ENCODE data around the gene TTC21A. TPM values are rescaled to one million over a fixed set of nuclear protein-coding genes. Genes with fewer than 3 reads are reported as not detected.
"Not testable (repeated sequence)": the region's sequence is repeated elsewhere in the genome, so short reads cannot be mapped to it uniquely, and the experiment has no call there.

TTC21A gene
- total RNA-seq, 2 donors from 2014 or later = 2.7 to 4.7 TPM

DNA sequence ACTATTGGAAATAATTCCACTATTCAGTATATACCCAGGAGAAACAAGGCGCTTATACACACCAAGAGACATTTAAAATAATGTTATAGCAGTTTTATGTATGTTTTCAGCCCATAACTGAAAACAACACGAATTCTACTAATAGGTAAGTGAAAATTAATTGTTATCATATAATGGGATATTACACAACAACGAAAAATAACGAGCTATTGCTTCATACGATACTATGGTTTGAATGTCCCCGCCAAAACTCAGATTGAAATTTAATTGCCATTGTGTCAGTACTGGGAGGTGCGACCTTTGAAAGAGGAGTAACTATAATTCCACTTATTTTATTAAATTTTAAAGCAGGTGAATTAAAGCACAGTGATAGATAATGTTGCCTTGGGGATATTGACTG, 49.9 kb downstream of the TTC21A start:
- H3K27me3 Mint-ChIP-seq = no peaks in the 10 kb centered on the region

DNA sequence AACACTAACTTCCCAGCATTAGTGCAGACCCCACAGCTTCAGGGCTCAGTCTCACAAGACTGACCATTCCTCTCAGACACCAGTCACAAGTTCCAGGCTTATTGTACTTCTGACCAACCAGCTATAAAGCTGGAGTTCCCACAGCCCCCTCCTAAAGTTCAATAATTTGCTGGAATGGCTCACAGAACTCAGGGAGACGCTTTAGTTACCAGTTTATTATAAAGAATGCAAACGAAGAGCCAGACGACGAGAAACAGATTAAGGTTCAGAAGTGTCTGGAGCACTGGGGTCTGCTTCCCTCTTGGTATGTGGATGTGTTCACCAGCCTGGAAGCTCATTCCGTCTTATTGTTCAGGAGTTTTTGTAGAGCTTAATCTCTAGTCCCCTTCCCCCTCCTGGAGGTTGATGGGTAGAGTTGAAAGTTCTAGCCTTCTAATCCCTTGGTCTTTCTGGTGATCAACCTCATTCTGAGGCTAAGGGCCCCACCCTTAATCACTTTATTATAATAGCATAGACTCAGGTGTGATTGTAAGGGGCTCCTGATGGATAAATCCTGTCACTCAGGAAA, 50.8 kb downstream of the TTC21A start:
- no peak for ATAC-seq (replicated peaks)
- no peak overlapping the region for H3K4me3 Mint-ChIP-seq

More for the DNA sequence above, 49.9 kb downstream of the TTC21A start:
- no peak overlapping the region for H3K27ac Mint-ChIP-seq
- no peak overlapping the region for H3K4me3 Mint-ChIP-seq
- H3K36me3 Mint-ChIP-seq (ENCODE audit: low read depth) = peaks cover 16% of the 10 kb centered on the region
- ATAC-seq (replicated peaks) = no peak
- H3K4me1 Mint-ChIP-seq = peaks cover 14% of the 10 kb centered on the region
- H3K9me3 Mint-ChIP-seq = no peaks in the 10 kb centered on the region

DNA sequence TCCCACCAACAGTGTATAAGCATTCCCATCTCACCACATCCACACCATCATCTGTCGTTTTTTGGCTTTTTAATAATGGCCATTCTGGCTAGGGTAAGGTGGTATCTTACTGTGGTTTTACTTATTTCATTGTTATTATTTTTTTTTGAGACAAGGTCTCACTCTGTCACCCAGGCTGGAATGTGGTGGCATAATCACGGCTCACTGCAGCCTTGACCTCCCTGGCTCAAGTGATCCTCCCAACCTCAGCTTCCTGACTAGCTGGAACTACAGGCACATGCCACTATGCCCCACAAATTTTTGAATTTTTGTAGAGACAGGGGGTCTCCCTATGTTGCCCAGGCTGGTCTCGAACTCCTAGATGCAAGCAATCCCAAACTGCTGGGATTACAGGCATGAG, 56.9 kb downstream of the TTC21A start:
- Mint-ChIP-seq H3K27ac (no peak overlapping the region), H3K36me3 (ENCODE audit: low read depth) (no peaks in the 10 kb centered on the region), H3K27me3 (no peaks in the 10 kb centered on the region), H3K4me3 (no peak overlapping the region), H3K9me3 (no peaks in the 10 kb centered on the region), H3K4me1 (no peaks in the 10 kb centered on the region)
- ATAC-seq (replicated peaks) = no peak

More for the DNA sequence above, 50.8 kb downstream of the TTC21A start:
- H3K4me1 Mint-ChIP-seq = peaks cover 10% of the 10 kb centered on the region
- H3K9me3 Mint-ChIP-seq = no peaks in the 10 kb centered on the region
- H3K27ac Mint-ChIP-seq = no peak overlapping the region
- H3K36me3 Mint-ChIP-seq (ENCODE audit: low read depth) = peaks cover 11% of the 10 kb centered on the region
- no peaks in the 10 kb centered on the region for H3K27me3 Mint-ChIP-seq

DNA sequence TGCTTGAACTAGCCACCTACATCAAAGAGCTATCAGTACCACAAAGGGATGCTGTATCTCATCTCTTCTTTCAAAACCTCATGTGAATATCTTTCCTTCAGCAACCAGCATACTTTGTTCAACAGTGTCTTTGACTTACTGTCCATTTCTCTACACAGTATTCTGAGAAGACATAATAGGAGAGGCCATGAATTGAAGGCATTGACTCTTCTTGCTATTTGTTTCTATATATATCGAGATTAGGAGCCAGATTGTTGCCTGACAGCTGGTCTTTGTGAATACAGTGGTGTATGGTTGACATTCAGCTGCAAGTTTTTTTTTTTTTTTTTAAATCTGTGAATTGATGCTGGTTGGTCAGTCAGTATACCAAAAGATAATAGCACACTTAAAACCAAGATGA, 58.0 kb downstream of the TTC21A start:
- ATAC-seq (replicated peaks) = no peak
- Mint-ChIP-seq H3K36me3 (ENCODE audit: low read depth) (no peaks in the 10 kb centered on the region), H3K9me3 (no peaks in the 10 kb centered on the region), H3K27me3 (no peaks in the 10 kb centered on the region), H3K27ac (no peak overlapping the region), H3K4me3 (no peak overlapping the region), H3K4me1 (no peaks in the 10 kb centered on the region)

DNA sequence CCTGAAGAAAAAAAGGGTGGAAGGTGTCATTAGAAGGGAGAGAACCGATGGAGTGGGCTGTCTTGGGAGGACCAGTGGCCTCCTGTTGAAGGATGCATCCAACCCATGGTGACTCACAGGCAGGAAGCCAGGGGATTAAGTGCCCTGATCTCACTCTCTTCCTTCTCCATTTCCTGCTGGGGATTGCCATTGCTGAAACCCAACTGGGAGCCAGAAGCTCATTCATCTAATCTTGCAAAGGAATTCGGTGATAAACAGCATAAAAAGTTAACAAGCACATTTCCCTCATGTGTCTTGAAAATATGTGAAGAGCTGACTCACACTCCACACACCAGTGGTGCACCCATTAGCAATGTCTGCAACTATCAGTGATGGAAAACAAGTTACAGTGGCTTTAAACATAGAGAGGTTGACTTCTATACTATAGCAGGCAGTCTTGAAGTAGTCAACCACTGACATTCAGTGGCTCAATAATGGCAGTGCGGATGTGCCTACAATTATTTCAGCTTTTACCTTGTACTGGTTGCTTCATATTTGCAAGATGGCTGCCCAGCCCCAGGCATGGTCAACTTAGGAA, 58.7 kb downstream of the TTC21A start:
- Mint-ChIP-seq H3K27ac (no peak overlapping the region), H3K4me3 (no peak overlapping the region), H3K36me3 (ENCODE audit: low read depth) (no peaks in the 10 kb centered on the region), H3K4me1 (no peaks in the 10 kb centered on the region), H3K9me3 (no peaks in the 10 kb centered on the region), H3K27me3 (no peaks in the 10 kb centered on the region)
- ATAC-seq (replicated peaks) = peak; percentile 32

DNA sequence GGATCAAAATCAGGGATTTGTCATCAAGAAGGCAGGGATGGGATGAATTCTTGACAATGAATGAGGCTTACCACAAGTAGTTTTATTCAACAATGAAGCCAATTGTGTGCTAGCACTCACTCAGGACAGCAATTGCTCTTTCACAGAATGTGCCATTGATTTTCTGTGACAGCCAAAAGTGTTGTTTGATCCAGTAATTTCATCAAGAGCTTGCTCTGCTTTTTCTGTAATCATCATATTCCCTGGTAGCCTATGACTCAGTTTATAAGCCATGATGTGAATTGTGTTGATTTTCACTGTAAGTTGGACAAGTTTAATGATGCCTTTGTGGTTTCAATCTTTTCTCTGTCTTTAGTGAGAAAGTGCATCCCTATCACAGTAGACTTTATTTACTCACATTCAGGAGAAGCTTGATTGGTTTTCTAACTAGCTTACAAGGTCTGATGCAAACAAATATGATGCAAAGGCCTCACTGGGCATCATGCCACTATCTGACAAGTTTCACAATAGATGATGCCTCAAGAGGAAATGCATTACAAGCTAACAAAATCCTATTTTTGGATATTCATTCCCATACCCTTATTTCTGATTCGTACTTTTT, 59.6 kb downstream of the TTC21A start:
- H3K4me3 Mint-ChIP-seq = no peak overlapping the region
- H3K4me1 Mint-ChIP-seq = no peaks in the 10 kb centered on the region
- H3K27ac Mint-ChIP-seq = no peak overlapping the region
- no peaks in the 10 kb centered on the region for H3K27me3 Mint-ChIP-seq
- no peaks in the 10 kb centered on the region for H3K36me3 Mint-ChIP-seq (ENCODE audit: low read depth)
- no peak for ATAC-seq (replicated peaks)
- H3K9me3 Mint-ChIP-seq = no peaks in the 10 kb centered on the region

DNA sequence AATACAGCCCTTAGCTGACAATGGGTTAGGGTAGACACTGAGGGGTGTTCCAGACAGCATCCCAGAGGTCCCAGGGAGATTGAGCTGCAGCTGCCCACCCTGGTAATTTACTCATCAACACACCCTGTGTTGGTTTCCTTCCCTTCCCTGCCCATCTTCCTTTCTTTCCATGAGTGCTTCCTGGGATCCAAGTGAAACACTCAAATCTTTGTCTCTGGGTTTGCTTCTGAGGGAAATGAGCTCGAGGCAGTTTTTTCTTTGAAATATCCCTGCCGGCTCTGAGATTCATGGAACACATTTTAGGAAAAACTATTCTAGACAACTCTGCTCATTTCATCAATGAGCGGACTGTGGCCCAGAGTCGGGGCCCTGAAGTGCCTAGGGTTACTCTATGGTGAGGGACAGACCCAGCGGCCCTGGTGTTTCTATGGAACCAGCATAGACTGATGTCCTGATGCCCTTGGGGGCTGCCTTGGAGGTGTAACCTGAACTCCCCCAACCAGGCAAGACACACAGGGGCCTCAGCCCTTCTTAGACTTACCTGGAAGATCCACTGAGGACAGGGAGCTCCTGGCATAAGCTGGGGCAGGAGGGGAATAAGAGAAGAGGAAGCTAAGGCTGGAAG, 60.8 kb downstream of the TTC21A start:
- Mint-ChIP-seq H3K27me3 (no peaks in the 10 kb centered on the region), H3K4me3 (no peak overlapping the region), H3K27ac (peak overlapping the region; percentile 18), H3K36me3 (ENCODE audit: low read depth) (no peaks in the 10 kb centered on the region), H3K9me3 (no peaks in the 10 kb centered on the region), H3K4me1 (no peaks in the 10 kb centered on the region)
- no peak for ATAC-seq (replicated peaks)

DNA sequence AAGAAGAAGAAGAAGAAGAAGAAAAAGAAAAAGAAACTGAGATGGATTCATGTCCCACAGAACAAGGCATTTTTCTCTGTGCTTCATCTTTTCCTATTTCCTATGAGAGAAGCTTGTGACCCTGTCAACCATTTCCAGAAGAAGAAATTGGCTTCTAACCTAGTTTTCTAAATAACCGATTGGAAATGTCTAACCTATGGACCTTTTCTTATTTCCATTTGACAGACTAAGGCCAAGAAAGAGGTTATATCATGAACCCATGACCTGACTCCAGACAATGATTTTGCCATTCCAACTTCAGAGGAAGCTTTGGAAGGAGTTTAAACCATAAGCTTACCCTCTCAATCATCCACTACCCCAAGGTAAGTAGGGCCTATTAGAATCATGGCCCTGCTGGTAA, 62.2 kb downstream of the TTC21A start:
- H3K4me3 Mint-ChIP-seq = no peak overlapping the region
- H3K36me3 Mint-ChIP-seq (ENCODE audit: low read depth) = no peaks in the 10 kb centered on the region
- no peak for ATAC-seq (replicated peaks)
- H3K27ac Mint-ChIP-seq = no peak overlapping the region
- no peaks in the 10 kb centered on the region for H3K4me1 Mint-ChIP-seq
- H3K9me3 Mint-ChIP-seq = no peaks in the 10 kb centered on the region
- H3K27me3 Mint-ChIP-seq = no peaks in the 10 kb centered on the region

DNA sequence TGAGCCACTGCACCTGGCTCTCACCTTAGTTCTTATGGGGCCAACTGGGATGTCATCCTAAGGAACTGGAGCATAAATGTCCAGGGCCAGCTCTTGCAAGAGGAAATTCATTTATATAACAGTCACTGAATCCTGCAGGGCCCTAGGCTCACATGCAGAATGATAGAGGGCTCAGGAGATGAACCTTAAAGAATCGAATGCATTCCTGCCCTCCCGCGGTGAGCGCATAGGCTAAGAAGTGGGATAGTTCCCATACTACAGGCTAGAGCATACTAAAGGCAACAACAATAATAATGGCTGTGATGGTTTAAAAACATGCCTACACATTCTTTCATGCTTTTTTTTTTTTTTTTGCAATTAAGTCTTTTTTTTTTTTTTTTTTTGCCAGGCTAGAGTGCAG, 63.0 kb downstream of the TTC21A start:
- Mint-ChIP-seq H3K4me1 (no peaks in the 10 kb centered on the region), H3K36me3 (ENCODE audit: low read depth) (no peaks in the 10 kb centered on the region), H3K9me3 (no peaks in the 10 kb centered on the region), H3K4me3 (no peak overlapping the region), H3K27me3 (no peaks in the 10 kb centered on the region), H3K27ac (no peak overlapping the region)
- ATAC-seq (replicated peaks) = no peak

DNA sequence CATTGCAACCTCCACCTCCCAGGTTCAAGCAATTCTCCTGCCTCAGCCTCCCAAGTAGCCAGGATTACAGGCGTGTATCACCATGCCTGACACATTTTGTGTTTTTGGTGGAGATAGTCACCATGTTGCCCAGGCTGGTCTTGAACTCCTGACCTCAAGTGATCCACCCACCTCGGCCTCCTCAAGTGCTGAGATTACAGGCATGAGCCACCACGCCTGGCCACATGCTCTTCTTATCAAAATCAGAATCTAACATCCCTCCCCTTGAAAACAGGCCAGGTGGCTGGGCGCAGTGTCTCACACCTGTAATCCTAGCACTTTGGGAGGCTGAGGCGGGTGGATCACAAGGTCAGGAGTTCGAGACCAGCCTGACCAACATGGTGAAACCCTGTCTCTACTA, 63.4 kb downstream of the TTC21A start:
- not testable (repeated sequence) for H3K9me3 Mint-ChIP-seq; H3K4me3 Mint-ChIP-seq; ATAC-seq (replicated peaks); H3K36me3 Mint-ChIP-seq (ENCODE audit: low read depth); H3K4me1 Mint-ChIP-seq; H3K27ac Mint-ChIP-seq; H3K27me3 Mint-ChIP-seq

DNA sequence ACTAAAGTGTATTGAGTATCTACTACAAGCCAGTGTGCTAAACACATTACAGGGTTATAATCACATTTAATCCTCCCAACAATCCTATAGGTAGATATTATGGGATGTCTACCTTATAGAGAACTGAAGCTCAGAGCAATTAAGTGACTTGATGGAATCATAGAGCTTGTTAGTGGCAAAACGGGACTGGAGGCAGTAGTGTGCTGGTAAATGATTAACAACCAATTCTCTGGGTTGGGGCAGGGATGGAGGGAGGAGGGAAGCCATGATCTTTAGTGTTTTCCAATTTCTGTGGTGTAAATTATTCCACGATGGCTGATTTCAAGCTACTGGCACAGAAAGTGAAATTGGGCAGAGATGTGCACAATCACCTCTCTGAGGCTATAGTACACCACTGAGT, 64.4 kb downstream of the TTC21A start:
- no peaks in the 10 kb centered on the region for H3K27me3 Mint-ChIP-seq
- H3K4me3 Mint-ChIP-seq = no peak overlapping the region
- ATAC-seq (replicated peaks) = no peak
- H3K36me3 Mint-ChIP-seq (ENCODE audit: low read depth) = no peaks in the 10 kb centered on the region
- H3K27ac Mint-ChIP-seq = no peak overlapping the region
- peaks cover 12% of the 10 kb centered on the region for H3K4me1 Mint-ChIP-seq
- no peaks in the 10 kb centered on the region for H3K9me3 Mint-ChIP-seq

DNA sequence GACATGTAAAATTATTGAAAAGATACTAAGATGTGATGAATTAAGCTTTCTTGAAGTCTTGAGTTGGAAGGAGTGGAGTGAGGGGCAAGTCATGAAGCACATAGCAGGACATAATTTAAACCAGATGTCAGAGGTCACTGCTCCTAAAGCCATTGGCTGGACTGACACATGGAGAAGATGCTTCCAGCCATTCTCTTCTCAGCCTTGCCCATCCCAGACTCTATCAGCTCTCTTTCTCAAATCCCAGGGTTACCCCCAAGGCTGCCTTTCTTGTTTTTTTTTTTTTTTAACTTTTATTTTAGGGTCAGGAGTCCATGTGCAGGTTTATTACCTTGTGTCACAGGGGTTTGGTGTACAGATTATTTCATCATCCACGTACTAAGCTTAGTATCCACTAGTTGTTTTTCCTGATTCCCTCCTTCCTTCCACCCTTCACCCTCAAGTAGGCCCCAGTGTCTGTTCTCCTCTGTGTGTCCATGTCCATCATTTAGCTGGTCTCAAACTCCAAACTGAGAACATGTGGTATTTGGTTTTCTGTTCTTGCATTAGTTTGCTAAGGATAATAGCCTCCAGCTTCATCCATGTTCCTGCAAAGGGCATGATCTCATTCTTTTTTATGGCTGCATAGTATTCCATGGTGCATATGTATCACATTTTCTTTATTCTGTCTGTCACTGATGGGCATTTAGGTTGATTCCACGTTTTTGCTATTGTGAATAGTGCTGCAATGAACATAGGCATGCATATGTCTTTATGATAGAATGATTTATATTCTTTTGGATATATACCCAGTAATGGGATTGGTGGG, 66.0 kb downstream of the TTC21A start:
- H3K4me3 Mint-ChIP-seq = no peak overlapping the region
- peak overlapping the region; percentile 44 for H3K27ac Mint-ChIP-seq
- no peaks in the 10 kb centered on the region for H3K27me3 Mint-ChIP-seq
- no peaks in the 10 kb centered on the region for H3K36me3 Mint-ChIP-seq (ENCODE audit: low read depth)
- peaks cover 23% of the 10 kb centered on the region for H3K4me1 Mint-ChIP-seq
- no peak for ATAC-seq (replicated peaks)
- H3K9me3 Mint-ChIP-seq = no peaks in the 10 kb centered on the region

DNA sequence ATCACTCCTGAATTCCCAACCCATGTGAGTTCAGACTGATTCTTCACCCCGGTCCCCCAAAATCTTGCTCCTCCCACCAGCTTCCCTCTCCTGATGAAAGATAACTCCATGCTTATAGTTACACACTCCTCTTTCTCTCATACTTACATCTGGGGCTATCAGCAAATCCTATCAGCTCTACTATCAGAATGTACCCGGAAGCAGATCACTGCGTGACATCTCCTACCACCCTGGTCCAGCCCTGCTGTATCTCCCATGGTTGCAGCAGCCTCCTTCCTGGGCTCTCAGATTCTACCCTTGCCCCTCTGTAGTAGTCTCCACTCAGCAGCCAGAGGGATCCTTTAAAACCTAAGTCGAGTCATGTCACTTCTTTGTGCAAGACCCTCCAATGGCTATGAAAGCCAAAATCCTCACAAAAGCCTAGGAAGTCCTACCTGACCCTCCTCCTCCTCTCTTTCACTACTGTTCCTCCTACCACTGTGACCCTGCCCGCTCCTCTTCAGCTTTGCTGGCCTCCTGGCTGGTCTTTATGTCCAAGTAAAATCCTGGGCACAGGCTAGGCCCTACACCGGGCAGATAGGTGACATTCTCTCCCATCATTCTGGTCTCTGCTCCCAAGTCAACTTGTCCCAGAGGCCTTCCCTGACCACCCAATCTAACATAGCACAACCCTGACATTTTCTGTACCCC, 68.7 kb downstream of the TTC21A start:
- peak overlapping the region; percentile 95 for H3K27ac Mint-ChIP-seq
- no peaks in the 10 kb centered on the region for H3K36me3 Mint-ChIP-seq (ENCODE audit: low read depth)
- H3K27me3 Mint-ChIP-seq = no peaks in the 10 kb centered on the region
- ATAC-seq (replicated peaks) = no peak
- no peaks in the 10 kb centered on the region for H3K9me3 Mint-ChIP-seq
- peak overlapping the region; percentile 86 for H3K4me3 Mint-ChIP-seq
- peaks cover 45% of the 10 kb centered on the region for H3K4me1 Mint-ChIP-seq

DNA sequence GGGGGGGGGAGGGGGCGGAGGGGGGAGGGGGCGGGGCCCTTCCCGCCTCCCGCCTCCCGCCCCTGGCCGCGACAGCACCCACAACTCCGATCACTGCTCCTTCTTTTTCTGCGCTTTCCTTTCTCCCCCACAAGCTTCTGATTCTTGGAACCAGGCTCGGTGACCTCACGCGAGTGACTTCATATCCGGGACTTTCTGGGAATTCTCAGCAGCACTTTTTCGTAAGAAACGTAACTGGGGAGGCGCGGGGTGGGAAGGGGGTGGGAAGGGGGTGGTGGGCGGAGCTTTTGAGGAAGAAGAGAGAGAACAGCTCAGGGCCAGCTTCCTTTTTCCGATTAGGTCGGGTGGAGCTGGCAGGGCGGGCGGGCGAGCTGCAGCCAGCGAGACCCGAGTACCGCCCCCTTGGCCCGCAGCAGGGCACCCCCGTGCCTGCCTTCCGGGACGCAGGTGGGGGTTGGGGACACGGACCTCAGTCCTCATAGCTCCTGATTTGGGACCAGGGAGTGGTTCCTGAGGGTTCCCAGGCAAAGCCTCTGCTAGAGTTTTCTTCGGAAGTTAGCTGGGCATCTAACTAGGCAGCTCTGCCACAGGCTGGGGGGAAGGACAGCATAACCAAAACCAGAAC, 70.3 kb downstream of the TTC21A start:
- H3K27me3 Mint-ChIP-seq = no peaks in the 10 kb centered on the region
- H3K4me1 Mint-ChIP-seq = peaks cover 49% of the 10 kb centered on the region
- H3K9me3 Mint-ChIP-seq = no peaks in the 10 kb centered on the region
- no peaks in the 10 kb centered on the region for H3K36me3 Mint-ChIP-seq (ENCODE audit: low read depth)
- H3K4me3 Mint-ChIP-seq = peak overlapping the region; percentile 86
- ATAC-seq (replicated peaks) = peak; percentile 56
- peak overlapping the region; percentile 95 for H3K27ac Mint-ChIP-seq

Measured in activated T-helper 17 cell treated with anti-CD3 and anti-CD28 coated beads, Interleukin-2, amount 50 U/mL, for 72 hours (primary cell).